SW480 (cell line): ENCODE data around the gene TNC.
"Not testable (repeated sequence)": the region's sequence is repeated elsewhere in the genome, so short reads cannot be mapped to it uniquely, and the experiment has no call there.

Experiments
- DNase-seq: peaks from one replicate; pipeline ENCODE4 v3.0.0-alpha.2; 2016; ENCODE audit warnings: low spot score

TNC gene

GRCh38 chr9:115134941-115135340 is 17.0 kb upstream of the TNC start:
- no peak for DNase-seq

GRCh38 chr9:115133649-115134048 is 15.7 kb upstream of the TNC start:
- DNase-seq = no peak

GRCh38 chr9:115132648-115133047 is 14.7 kb upstream of the TNC start:
- DNase-seq = no peak

DNA sequence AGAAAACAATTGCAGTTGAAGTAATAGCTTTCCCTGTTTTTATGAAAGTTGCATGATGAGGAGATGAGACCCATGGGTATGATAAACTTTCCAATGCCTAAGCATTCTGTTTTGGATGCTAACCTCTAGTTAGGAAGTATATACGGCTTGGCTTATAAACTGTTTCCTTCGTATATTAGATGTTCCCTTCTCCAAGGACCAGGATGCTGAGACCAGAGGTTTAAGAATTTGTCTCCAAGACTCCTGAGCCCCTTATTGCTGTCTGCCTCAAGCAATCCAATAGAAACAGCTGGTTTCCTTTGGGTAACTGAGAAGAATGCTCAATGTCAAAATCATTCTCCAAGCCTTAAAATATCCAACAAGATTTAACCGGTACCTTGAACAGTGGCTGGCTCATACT is 12.2 kb upstream of the TNC start:
- DNase-seq = no peak

- not testable (repeated sequence) for DNase-seq
These were observed 10.8 kb upstream of the TNC start for GRCh38 chr9:115128726-115129125.

DNA sequence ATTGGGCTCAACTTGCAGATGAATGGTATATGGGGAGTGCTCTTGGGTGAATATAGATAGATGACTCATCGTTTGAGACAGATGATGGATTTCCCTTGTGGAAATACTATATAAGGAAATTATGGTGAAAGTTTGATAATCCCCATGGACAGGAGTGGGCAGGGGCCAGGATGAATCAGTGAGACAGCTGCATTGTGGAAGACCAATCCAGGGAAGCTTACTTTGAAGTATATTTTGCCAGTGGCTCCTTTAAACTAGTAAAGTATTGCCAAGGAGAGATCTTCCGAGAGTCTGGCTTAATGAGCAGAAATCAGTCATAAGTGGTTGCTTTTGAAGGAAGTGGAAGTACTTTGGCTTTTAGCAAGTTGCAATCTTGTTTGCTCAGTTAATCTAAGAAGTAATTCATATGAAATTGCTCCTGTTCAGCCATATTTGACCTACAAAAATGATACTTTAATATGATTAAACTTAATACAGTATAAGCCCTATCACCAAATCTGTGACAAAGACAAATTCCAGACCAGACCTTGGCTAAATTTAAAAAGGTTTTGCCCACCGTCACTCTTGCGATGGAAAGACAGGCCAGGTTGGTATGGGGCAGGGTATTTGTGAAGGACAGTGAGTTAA is 9.3 kb upstream of the TNC start:
- DNase-seq = peak; percentile 94

DNA sequence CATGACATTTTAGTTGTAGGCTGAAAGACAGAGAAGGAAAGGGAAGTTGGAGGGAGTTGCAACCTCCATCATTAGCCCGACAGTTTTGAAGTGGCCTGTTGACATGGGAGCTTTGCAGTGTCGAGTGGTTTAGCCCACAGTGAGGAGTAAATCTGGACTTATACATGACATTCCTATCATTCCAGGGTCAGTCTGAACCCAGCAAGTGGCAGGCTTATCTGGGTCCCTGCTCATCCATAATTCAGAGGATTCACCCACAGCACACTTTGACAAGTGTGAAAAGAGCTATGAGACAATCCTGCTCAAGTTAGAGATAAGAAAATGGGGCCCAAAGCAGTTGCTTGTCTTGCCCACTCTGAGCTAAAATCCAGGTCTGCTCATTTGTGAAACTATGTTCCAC is 8.4 kb upstream of the TNC start:
- DNase-seq = peak; percentile 17

DNA sequence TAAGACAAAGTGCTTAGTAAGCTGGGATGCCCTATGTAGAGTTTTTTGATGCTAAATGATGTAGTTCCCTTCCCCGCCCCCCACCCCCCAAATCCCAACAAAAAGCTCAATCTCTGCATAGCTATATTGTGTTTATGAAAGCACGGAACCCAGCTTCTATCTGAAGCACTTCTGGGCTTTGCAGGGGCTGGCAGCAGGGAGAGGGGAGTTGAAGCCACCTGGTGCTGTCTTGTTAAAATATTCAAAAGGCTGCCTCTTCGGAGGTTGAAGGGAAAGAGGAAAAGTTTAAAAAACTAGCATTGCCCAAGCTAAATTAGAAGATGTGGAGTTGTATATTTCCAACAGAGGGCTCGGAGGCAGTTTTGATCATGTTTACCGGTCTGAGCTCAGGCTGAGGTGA is 5.0 kb upstream of the TNC start:
- no peak for DNase-seq

DNA sequence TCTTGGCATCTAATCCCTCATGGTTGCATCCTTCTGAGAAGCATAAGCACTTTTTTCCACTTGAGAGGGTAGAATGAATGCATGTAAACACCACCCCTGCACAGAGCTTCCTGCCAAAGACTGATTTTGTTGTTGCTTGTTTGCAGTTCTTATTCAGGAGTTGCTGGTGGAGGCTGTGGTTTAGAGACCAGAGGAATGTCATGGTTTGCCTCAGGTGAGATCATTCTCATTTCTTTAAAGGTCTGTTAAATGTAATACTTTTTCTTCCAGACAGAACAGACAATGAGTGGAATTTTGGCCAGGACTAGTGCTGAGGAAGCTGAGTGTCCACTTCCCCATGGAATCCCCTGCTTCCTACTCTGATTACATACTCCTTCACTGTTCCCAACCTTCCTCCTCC is 3.2 kb upstream of the TNC start:
- peak; percentile 78 for DNase-seq

DNA sequence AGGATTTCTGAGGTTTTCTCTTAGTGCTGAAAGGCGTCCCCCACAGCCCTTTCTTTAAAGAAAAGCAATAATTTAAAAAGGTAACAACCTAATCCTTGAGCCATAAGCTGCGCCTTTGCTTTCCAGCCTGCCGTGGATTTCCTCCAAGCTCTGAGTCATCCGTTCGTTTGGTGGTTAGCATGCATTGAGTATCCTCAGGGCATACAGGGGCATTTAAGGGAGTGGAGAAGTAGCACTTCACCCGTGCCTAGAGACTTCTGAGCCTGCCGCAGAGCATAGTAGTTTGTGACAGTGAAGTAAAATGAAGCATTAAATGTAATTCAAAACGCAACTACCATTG is 892 bp upstream of the TNC start:
- peak; percentile 85 for DNase-seq

- no peak for DNase-seq
These were observed 1.3 kb downstream of the TNC start for GRCh38 chr9:115116421-115117284.

DNA sequence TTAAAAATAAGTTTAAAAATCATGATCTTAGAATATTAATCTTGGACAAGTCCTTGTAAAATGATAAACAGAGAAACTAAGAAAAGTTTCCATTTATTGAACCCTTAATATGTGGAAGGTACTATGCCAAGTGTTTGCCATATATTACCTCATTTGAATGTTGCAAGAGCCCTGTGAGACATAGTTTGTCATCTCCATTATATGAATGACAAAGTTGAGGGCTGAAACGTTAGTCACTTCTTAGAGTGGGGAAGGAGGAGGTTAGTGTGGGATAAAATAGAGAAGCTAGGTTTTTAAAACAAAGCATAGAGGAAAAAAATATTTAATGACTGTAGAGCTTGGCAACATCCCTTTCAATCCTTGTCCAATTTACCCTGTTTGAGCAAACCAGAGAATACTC is 2.0 kb downstream of the TNC start:
- peak; percentile 16 for DNase-seq

DNA sequence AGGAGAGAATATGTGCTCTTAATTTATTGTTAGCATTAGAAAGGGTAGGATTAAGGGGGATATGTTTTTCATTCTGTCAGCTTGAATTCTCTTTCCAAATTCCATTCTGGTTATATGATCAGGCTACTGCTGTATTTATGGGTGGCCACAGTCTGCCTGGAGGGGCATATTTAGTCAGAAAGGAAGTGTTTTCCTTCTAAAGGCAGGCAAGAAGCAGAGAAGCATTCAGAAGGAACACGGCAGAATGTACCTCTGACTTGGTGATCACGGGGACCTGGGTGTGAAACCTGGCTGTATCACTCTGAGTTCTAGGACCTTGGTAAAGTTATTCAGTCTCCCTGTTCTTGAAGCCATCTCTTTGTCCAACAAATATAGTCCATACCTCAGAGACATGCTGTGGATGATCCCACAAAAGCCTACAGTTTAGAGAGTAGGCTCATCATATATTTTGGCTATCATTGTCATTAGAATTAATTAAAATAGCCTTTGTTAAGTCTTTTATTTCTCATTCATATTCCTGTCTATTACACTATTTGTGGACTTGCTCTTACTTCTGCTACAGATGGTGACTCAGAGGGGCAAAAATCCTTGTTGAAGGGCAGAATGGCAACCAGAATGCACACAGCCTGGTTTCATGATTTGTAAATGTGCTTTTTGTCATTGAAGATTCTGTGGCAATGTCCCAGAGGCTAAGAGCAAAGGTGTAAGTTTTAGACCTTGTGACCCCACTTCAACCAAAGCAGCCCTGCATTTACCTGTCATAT is 2.7 kb downstream of the TNC start:
- no peak for DNase-seq

DNA sequence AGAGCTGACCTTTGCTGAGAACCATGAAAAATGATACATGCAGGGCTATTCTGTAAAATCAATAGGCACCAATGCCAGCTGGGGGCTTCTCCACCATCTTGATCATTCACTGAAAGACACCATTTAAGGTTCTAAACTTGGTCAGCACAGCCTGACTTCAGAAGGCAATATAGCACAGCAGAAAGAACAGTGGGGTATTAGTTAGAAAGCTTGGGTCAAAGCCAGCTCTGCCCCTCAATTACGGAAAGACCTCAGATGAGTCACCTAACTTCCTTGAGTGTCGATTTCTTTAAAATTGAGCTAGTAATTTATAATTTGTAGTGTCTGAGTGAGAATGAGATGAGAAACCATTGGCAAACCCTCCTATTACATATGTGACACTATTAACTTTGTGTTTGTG is 3.4 kb downstream of the TNC start:
- DNase-seq = no peak

DNA sequence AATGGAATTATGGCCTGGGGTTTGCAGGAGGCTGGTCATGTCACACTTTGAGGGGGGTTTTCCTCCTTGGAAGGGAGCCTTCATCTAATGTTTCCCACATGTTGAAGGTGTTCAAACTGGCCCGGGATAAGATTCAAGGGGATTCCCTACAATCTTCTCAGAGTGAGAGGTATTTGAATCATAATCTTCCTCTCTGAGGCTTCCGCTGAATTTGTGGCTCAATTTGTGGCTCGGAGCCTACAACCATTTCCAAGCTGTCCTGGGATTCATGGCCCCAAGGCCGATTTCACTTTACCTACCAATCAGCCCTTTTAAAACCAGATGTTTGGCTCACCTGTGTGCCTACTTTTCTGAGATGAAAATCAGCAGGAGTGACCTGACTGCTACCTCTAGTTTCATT is 3.9 kb downstream of the TNC start:
- DNase-seq = no peak

GRCh38 chr9:115111874-115112273 is 6.1 kb downstream of the TNC start:
- DNase-seq = no peak

- DNase-seq = no peak
These were observed 8.5 kb downstream of the TNC start for GRCh38 chr9:115109486-115109885.

DNA sequence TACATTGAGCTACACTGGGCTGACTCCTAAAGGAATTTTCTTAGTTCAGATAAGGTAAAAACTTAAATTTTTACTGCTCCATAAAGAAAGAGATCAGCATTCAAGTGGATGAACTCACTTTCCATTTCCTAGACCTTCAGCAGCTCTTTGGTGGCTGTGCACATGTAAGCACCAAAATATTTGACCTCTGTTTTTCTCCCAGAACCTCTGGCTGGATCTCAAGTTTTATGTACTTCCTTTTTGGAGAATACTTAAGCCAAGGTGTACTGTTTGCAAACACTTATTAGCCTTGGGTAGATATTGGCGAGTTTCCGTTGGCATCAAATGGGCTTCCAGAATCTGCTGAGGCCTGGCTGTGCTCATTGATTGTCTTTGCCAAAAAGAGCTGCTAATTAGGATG is 10.3 kb downstream of the TNC start:
- no peak for DNase-seq

DNA sequence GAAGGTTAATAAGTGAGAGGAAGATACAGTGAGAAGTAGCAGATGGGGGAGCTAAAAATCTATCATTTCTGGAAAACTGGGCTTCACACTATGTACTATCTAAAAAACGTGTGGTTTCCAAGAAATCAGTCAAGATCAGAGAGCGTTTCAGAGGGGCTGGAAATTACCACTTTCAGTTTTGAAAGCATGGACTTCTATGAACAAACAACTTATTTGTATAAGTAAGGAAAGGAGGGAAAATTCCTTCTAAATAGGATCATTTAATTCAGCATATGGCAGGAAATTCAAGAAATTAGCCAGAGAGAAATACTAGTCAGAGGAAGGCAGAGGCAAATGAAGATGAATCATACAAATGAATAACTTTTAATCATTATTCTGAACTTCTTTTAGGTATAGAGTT is 11.3 kb downstream of the TNC start:
- no peak for DNase-seq

GRCh38 chr9:115106001-115106400 is 12.0 kb downstream of the TNC start:
- DNase-seq = no peak

- DNase-seq = no peak
These were observed 13.0 kb downstream of the TNC start for GRCh38 chr9:115104908-115105307.

- no peak for DNase-seq
These were observed 14.0 kb downstream of the TNC start for GRCh38 chr9:115103746-115104477.
